HL-60 (cell line): ENCODE measurements around the gene ZBTB47.
A peak's percentile ranks its signal among the peaks of the same experiment; 100 is the strongest.

Source experiments
- DNase-seq, 2 experiments: peaks; one replicate each; pipeline ENCODE4 v3.0.0-alpha.2; 2010 to 2020; ENCODE audit warnings: low read depth in 1 of 2, low spot score in 1 of 2
- H3K27ac ChIP-seq: fragments of 250-450 bp; sonication (Bioruptor Pico); replicated peaks from 2 replicates; pipeline ENCODE4 v1.5.1; 2020; ENCODE audit warnings: mild to moderate bottlenecking, moderate library complexity
- H3K27me3 ChIP-seq: fragments of 250-450 bp; sonication (Bioruptor Pico); 2 replicates; pipeline ENCODE4 v1.5.1; 2021; ENCODE audit warnings: mild to moderate bottlenecking, moderate library complexity; ENCODE audit not compliant: insufficient read depth, poor library complexity, severe bottlenecking
- H3K4me3 ChIP-seq: replicated peaks from 2 replicates; pipeline ENCODE4 v1.5.1; 2011; ENCODE audit warnings: mild to moderate bottlenecking, control low read depth, low read length; ENCODE audit not compliant: insufficient read depth
- CTCF ChIP-seq: IDR thresholded peaks from one replicate; pipeline ENCODE4 v1.5.1; 2011; ENCODE audit warnings: low read length, control low read depth, inconsistent platforms; ENCODE audit not compliant: insufficient read depth
- GABPA ChIP-seq: IDR thresholded peaks from 2 replicates; pipeline ENCODE4 v1.6.1; 2012; ENCODE audit warnings: low read depth
- POLR2AphosphoS5 ChIP-seq: IDR thresholded peaks from 2 replicates; pipeline ENCODE4 v1.6.1; 2012; ENCODE audit warnings: low read depth
- REST ChIP-seq: IDR thresholded peaks from 2 replicates; pipeline ENCODE4 v1.6.1; 2012; ENCODE audit warnings: low read depth; ENCODE audit not compliant: insufficient replicate concordance
- SPI1 ChIP-seq: IDR thresholded peaks from 2 replicates; pipeline ENCODE4 v1.6.1; 2012; ENCODE audit warnings: low read depth, mild to moderate bottlenecking, borderline replicate concordance

ZBTB47 gene

GRCh38 chr3:42667096-42667522 is 13.6 kb downstream of the ZBTB47 start:
- Histone ChIP-seq H3K27me3 (no peaks in the 10 kb centered on the region), H3K4me3 (no peak overlapping the region), H3K27ac (no peak overlapping the region)
- TF ChIP-seq REST: no peak
- TF ChIP-seq SPI1: no peak
- TF ChIP-seq POLR2AphosphoS5: no peak
- no peak for TF ChIP-seq GABPA
- TF ChIP-seq CTCF: no peak
- no peak for DNase-seq

GRCh38 chr3:42667523-42668412 is 14.3 kb downstream of the ZBTB47 start:
- Histone ChIP-seq H3K4me3 (no peak overlapping the region), H3K27me3 (no peaks in the 10 kb centered on the region), H3K27ac (no peak overlapping the region)
- TF ChIP-seq GABPA: no peak
- TF ChIP-seq SPI1: no peak
- no peak for TF ChIP-seq POLR2AphosphoS5
- no peak for TF ChIP-seq REST
- no peak for TF ChIP-seq CTCF
- DNase-seq: no peak

- no peak overlapping the region for H3K4me3 ChIP-seq
- no peak overlapping the region for H3K27ac ChIP-seq
- no peak for DNase-seq
- TF ChIP-seq SPI1: no peak
- TF ChIP-seq REST: no peak
- no peak for TF ChIP-seq CTCF
- no peak for TF ChIP-seq GABPA
- TF ChIP-seq POLR2AphosphoS5: 0 out of 2 replicates have a peak, but pooled peaks have one; percentile 10
- no peaks in the 10 kb centered on the region for H3K27me3 ChIP-seq
Observed at GRCh38 chr3:42668413-42668760, 14.9 kb downstream of the ZBTB47 start.
